Cardiac muscle cell (in vitro differentiated cells and primary cell): Measurements from ENCODE around the gene SLC16A10. TPM values are rescaled to one million over a fixed set of nuclear protein-coding genes. Genes with fewer than 3 reads are reported as not detected.
"Not testable (repeated sequence)": the region's sequence is repeated elsewhere in the genome, so short reads cannot be mapped to it uniquely, and the experiment has no call there.

Experiments
- DNase-seq, 2 donors: peaks; one replicate each; pipeline versions ENCODE4 v3.0.0 to v3.0.0-alpha.2; 2010 to 2017; ENCODE audit warnings: low read depth in 1 of 2, low spot score in 1 of 2
- H3K27ac ChIP-seq: fragments of 200-600 bp; sonication (generic); 2 replicates; pipeline ENCODE4 v1.5.1; 2016
- H3K27me3 ChIP-seq: fragments of 200-600 bp; sonication (generic); 2 replicates; pipeline ENCODE4 v1.6.0; 2016; ENCODE audit warnings: control low read depth
- H3K36me3 ChIP-seq: fragments of 200-600 bp; sonication (generic); 2 replicates; pipeline ENCODE4 v1.5.1; 2016; ENCODE audit warnings: control low read depth
- H3K4me1 ChIP-seq: fragments of 200-600 bp; sonication (generic); 2 replicates; pipeline ENCODE4 v1.8.1; 2017; ENCODE audit warnings: low read depth, mild to moderate bottlenecking, mixed run types
- H3K4me3 ChIP-seq: fragments of 200-600 bp; sonication (generic); 2 replicates; pipeline ENCODE4 v1.5.1; 2016; ENCODE audit warnings: mild to moderate bottlenecking
- H3K9me3 ChIP-seq: fragments of 200-600 bp; sonication (generic); 2 replicates; pipeline ENCODE4 v1.5.1; 2017; ENCODE audit warnings: low read depth, mild to moderate bottlenecking, control low read depth
- CTCF ChIP-seq: IDR thresholded peaks from 2 replicates; pipeline ENCODE4 v1.5.1; 2012; ENCODE audit warnings: low read depth, mild to moderate bottlenecking, low read length
- polyA plus RNA-seq: library from polyadenylated mRNA; unstranded; fragments of >200 nt; fragmentation: Nextera tagmentation; extraction: Ambion mirVana; gene quantifications from 2 replicates; pipeline ENCODE4 v1.2.1, GENCODE V29; 2016
- total RNA-seq: library from RNA; depleted of rRNA; stranded (reverse); fragments of >200 nt; gene quantifications from 2 replicates; pipeline ENCODE4 v1.2.3, GENCODE V29; 2016

Gene SLC16A10
- total and polyA plus RNA-seq, 2 experiments from 2014 or later, result 8.1 to 21.4 TPM

- no peak overlapping the region for H3K4me3 ChIP-seq
- DNase-seq, result no peak
- no peaks in the 10 kb centered on the region for H3K9me3 ChIP-seq
- H3K36me3 ChIP-seq, result no peaks in the 10 kb centered on the region
- no peak for TF ChIP-seq CTCF
- H3K4me1 ChIP-seq, result no peaks in the 10 kb centered on the region
- H3K27me3 ChIP-seq, result no peaks in the 10 kb centered on the region
- no peak overlapping the region for H3K27ac ChIP-seq
These were observed 37.1 kb downstream of the SLC16A10 start for GRCh38 chr6:111124406-111124805.

- Histone ChIP-seq H3K4me1 (no peaks in the 10 kb centered on the region), H3K27ac (no peak overlapping the region), H3K27me3 (no peaks in the 10 kb centered on the region), H3K4me3 (no peak overlapping the region), H3K36me3 (no peaks in the 10 kb centered on the region), H3K9me3 (no peaks in the 10 kb centered on the region)
- TF ChIP-seq CTCF, result no peak
- DNase-seq, result peak in 1 of 2 donors; percentile 25
These were observed 41.7 kb downstream of the SLC16A10 start for GRCh38 chr6:111129013-111129412.

- not testable (repeated sequence) for H3K27me3 ChIP-seq, H3K27ac ChIP-seq, H3K4me1 ChIP-seq, H3K9me3 ChIP-seq, DNase-seq, H3K36me3 ChIP-seq, H3K4me3 ChIP-seq
These were observed 43.7 kb downstream of the SLC16A10 start for GRCh38 chr6:111131018-111131417.

- H3K4me3 ChIP-seq, H3K9me3 ChIP-seq, H3K4me1 ChIP-seq, DNase-seq, H3K36me3 ChIP-seq, H3K27ac ChIP-seq, H3K27me3 ChIP-seq: not testable (repeated sequence)
These were observed 45.4 kb downstream of the SLC16A10 start for GRCh38 chr6:111132669-111133068.

GRCh38 chr6:111134236-111134869 lies 47.0 kb downstream of the SLC16A10 start:
- not testable (repeated sequence) for H3K4me1 ChIP-seq, H3K27ac ChIP-seq, DNase-seq, H3K27me3 ChIP-seq, H3K9me3 ChIP-seq, H3K4me3 ChIP-seq, H3K36me3 ChIP-seq

- not testable (repeated sequence) for H3K4me3 ChIP-seq, H3K36me3 ChIP-seq, H3K9me3 ChIP-seq, H3K27me3 ChIP-seq, H3K27ac ChIP-seq, DNase-seq, H3K4me1 ChIP-seq
These were observed 50.3 kb downstream of the SLC16A10 start for GRCh38 chr6:111137489-111138093.

GRCh38 chr6:111147440-111147839 lies 60.1 kb downstream of the SLC16A10 start:
- H3K36me3 ChIP-seq, result no peaks in the 10 kb centered on the region
- no peak for TF ChIP-seq CTCF
- H3K27ac ChIP-seq, result no peak overlapping the region
- no peaks in the 10 kb centered on the region for H3K9me3 ChIP-seq
- DNase-seq, result no peak
- no peaks in the 10 kb centered on the region for H3K27me3 ChIP-seq
- H3K4me1 ChIP-seq, result no peaks in the 10 kb centered on the region
- H3K4me3 ChIP-seq, result no peak overlapping the region
